ENCODE data around the gene ANKS3.

GRCh38 chr16:4681471-4682083 is 52.5 kb downstream of the ANKS3 start:
- TF ChIP-seq CTCF (conservative IDR thresholded peaks at IDR 0.05) (no peak), EZH2 (IDR thresholded peaks at IDR 0.05; ENCODE audit: low read depth) (no peak)
